ENCODE data around the gene B2M.

DNA sequence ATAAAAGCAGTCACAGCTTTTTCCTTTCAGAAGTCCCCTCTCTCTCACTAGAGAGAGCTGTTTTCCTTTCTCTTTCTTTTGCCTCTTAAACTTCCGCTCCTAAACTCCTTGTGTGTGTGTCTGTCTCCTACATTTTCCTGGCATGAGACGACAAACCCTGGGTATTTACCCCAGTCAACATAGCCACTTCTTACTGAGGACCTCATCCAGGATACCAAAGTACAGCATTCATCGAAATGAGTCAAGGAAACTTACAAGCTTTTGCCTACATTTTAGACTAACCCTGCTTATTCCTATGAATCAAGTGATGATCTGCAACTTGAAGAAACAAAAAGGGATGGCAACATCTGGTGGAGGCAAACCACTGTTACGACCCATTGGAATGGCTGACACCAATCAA is 16.9 kb upstream of the B2M start:
- TF ChIP-seq POLR2A (IDR thresholded peaks at IDR 0.05; ENCODE audit: low read depth, low read length) = no peak
- no peak for TF ChIP-seq POLR2AphosphoS5 (IDR thresholded peaks at IDR 0.05; ENCODE audit: low read depth, low read length)
- no peak for TF ChIP-seq TAF1 (IDR thresholded peaks at IDR 0.05; ENCODE audit: borderline replicate concordance, low read depth, low read length)

Data from GM12892 (cell line).